GM21381 (cell line): ENCODE data around the gene RAB11A.
A peak's percentile ranks its signal among the peaks of the same experiment; 100 is the strongest.
"Not testable (repeated sequence)": the region's sequence is repeated elsewhere in the genome, so short reads cannot be mapped to it uniquely, and the experiment has no call there.

ENCODE experiments used
- ATAC-seq: cut with Tn5 transposase; IDR thresholded peaks from one replicate; pipeline ENCODE4 v1.9.1; 2021; ENCODE audit warnings: mild to moderate bottlenecking, moderate library complexity; ENCODE audit not compliant: unreplicated experiment

Gene RAB11A

GRCh38 chr15:65841121-65841930, 28.0 kb upstream of the RAB11A start:
- no peak for ATAC-seq

GRCh38 chr15:65845826-65846519, 23.3 kb upstream of the RAB11A start:
- no peak for ATAC-seq

GRCh38 chr15:65847989-65848388, 21.3 kb upstream of the RAB11A start:
- no peak for ATAC-seq

- no peak for ATAC-seq
Measured at GRCh38 chr15:65851981-65852380, 17.3 kb upstream of the RAB11A start.

GRCh38 chr15:65856821-65857455, 12.4 kb upstream of the RAB11A start:
- ATAC-seq, result no peak

- ATAC-seq, result no peak
Measured at GRCh38 chr15:65857718-65858402, 11.4 kb upstream of the RAB11A start.

- ATAC-seq, result peak; percentile 67
Measured at GRCh38 chr15:65862682-65863081, 6.6 kb upstream of the RAB11A start.

- no peak for ATAC-seq
Measured at GRCh38 chr15:65863106-65863505, 6.2 kb upstream of the RAB11A start.

GRCh38 chr15:65867244-65867643, 2.0 kb upstream of the RAB11A start:
- ATAC-seq, result no peak

GRCh38 chr15:65867933-65868332, 1.4 kb upstream of the RAB11A start:
- ATAC-seq, result not testable (repeated sequence)

- no peak for ATAC-seq
Measured at GRCh38 chr15:65868546-65869125, 655 bp upstream of the RAB11A start.

- no peak for ATAC-seq
Measured at GRCh38 chr15:65869954-65870871, 922 bp downstream of the RAB11A start.

GRCh38 chr15:65870889-65871533, 1.7 kb downstream of the RAB11A start:
- ATAC-seq, result no peak

- not testable (repeated sequence) for ATAC-seq
Measured at GRCh38 chr15:65871886-65872285, 2.6 kb downstream of the RAB11A start.

- ATAC-seq, result not testable (repeated sequence)
Measured at GRCh38 chr15:65872596-65872995, 3.3 kb downstream of the RAB11A start.

GRCh38 chr15:65873256-65873655, 4.0 kb downstream of the RAB11A start:
- ATAC-seq, result no peak

GRCh38 chr15:65875458-65875857, 6.2 kb downstream of the RAB11A start:
- ATAC-seq, result no peak

GRCh38 chr15:65877749-65878148, 8.5 kb downstream of the RAB11A start:
- ATAC-seq, result no peak

- ATAC-seq, result no peak
Measured at GRCh38 chr15:65881766-65882434, 12.6 kb downstream of the RAB11A start.
